ENCODE data around the gene HCK.
"Not testable (repeated sequence)": the region's sequence is repeated elsewhere in the genome, so short reads cannot be mapped to it uniquely, and the experiment has no call there.

HCK gene

GRCh38 chr20:32019156-32019510 lies 32.9 kb upstream of the HCK start:
- H3K4me1 Mint-ChIP-seq = peaks cover 21 to 28% of the 10 kb centered on the region in 2 donors
- H3K36me3 Mint-ChIP-seq = peaks cover 2 to 3% of the 10 kb centered on the region in 2 donors
- peaks cover 66 to 86% of the 10 kb centered on the region in 2 donors for H3K27me3 Mint-ChIP-seq
- ATAC-seq (replicated peaks) (peak in 1 of 2 donors; percentile 6), DNase-seq (no peak)
- no peak overlapping the region for H3K27ac Mint-ChIP-seq
- no peaks in the 10 kb centered on the region for H3K9me3 Mint-ChIP-seq
- peak overlapping the region; percentile 86 to 88 for H3K4me3 Mint-ChIP-seq

DNA sequence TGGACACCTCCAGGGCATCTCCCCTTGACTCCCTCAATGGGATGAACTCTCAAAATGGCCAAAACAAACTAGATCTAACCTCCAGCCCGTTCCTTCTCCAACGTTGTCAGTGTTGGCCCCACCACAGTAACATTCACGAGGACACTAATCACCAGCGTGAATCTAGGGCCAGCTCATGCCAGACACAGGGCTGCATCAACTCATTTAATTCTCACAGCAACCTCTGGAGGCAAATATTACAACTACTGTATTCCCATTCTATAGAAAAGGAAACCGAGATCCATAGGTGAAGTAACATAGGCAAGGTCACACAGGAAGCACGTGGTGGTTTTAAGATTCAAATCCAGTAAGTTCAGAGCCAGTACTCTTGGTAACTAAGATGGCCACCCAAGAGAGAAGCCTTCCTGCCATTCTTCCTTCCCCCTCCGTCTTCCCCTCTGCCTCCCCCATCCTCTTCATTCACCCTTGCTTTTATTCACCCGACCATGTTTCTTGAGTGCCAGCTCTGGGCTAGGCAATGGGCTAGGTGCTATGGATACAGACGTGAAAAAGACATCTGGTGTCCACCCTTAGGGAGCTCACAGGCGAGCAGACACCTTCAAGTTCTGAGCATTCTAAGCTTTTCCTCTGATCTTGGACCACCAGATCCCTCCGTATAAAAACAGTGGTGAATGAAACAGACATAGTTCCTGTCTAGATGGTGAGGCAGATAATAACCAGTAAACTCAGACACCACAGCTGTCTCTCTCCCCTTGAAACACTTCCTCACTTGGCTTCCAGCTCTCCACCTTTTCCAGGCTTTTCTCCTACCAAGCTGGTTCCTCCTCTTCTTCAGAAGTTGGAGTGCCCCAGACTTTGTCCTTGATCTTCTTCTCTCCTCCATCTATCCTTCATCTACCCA lies 32.2 kb upstream of the HCK start:
- no peak for ATAC-seq (replicated peaks)

DNA sequence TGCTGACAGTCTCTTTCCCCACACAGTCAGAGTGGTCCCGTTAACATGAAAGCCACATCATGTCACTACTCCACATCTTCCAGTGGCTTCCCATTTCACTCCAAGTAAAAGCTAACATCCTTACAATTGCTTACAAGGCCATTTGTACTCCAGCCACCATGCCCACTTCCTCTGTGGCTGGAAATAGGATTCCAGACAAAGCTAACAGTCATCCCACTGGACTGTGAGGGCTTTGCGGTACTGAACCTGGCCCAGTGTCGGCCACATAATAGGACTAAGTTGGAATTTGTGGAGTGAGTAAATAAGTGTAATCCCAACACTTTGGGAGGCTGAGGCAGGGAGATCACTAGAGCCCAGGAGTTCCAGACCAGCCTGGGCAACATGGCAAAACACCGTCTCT lies 31.0 kb upstream of the HCK start:
- ATAC-seq (replicated peaks) = no peak
- Mint-ChIP-seq H3K9me3 (no peaks in the 10 kb centered on the region), H3K4me3 (no peak overlapping the region), H3K36me3 (peaks cover 2 to 3% of the 10 kb centered on the region in 2 donors), H3K4me1 (peaks cover 21 to 35% of the 10 kb centered on the region in 2 donors), H3K27me3 (peaks cover 61 to 76% of the 10 kb centered on the region in 2 donors), H3K27ac (no peak overlapping the region)
- DNase-seq = no peak

More for the DNA sequence above, 32.2 kb upstream of the HCK start:
- Mint-ChIP-seq H3K36me3 (peaks cover 2 to 3% of the 10 kb centered on the region in 2 donors), H3K4me1 (peaks cover 21 to 30% of the 10 kb centered on the region in 2 donors), H3K27me3 (peaks cover 66 to 80% of the 10 kb centered on the region in 2 donors), H3K27ac (no peak overlapping the region), H3K4me3 (peak overlapping the region; percentile 86 to 88), H3K9me3 (no peaks in the 10 kb centered on the region)
- DNase-seq = no peak

- H3K27me3 Mint-ChIP-seq = peaks cover 51 to 71% of the 10 kb centered on the region in 2 donors
- ATAC-seq (replicated peaks) = peak; percentile 73 to 75
- H3K36me3 Mint-ChIP-seq = peaks cover 0 to 3% of the 10 kb centered on the region in 2 donors
- DNase-seq = no peak
- H3K9me3 Mint-ChIP-seq = no peaks in the 10 kb centered on the region
- H3K4me3 Mint-ChIP-seq = no peak overlapping the region
- peaks cover 11 to 17% of the 10 kb centered on the region in 2 donors for H3K4me1 Mint-ChIP-seq
- H3K27ac Mint-ChIP-seq = no peak overlapping the region
Observed at GRCh38 chr20:32024683-32025295, 27.3 kb upstream of the HCK start.

GRCh38 chr20:32027643-32028042 lies 24.4 kb upstream of the HCK start:
- DNase-seq = no peak
- no peak for ATAC-seq (replicated peaks)
- Mint-ChIP-seq H3K27me3 (peaks cover 35 to 59% of the 10 kb centered on the region in 2 donors), H3K27ac (no peak overlapping the region), H3K36me3 (no peaks in the 10 kb centered on the region), H3K4me1 (peaks cover 0 to 12% of the 10 kb centered on the region in 2 donors), H3K4me3 (no peak overlapping the region), H3K9me3 (no peaks in the 10 kb centered on the region)

DNA sequence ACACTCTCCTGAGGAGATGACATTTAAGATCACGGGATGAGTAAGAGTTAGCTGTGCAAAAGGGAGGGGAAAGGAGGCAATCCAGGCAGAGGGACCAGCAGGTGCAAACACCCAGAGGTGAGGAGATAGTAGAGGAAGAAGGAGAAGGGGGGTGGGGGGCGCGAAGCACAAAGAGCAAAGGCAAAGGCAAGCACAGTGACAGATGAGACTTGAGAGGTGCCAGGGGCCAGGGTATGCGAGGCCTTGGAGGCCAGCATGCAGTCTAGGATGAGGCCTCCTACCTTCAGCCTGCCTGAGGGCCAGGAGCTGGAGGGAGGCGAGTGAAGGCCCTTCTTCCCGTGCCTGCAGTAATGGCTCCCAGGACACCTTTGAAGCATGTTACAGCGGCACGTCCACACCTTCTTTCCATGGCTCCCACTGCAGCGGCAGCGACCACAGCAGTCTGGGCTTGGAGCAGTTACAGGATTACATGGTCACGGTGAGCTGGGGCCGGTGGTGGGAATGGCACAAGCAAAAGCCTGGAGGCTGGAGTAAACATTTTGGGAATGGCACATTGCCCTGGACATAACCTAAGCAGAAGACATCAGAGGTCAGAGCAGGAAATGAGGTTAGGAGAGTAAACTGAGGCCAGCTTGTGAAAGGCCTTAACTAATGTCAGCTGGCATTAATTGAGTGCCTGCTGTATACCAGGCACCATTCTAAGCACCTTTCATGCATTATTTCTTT lies 23.2 kb upstream of the HCK start:
- DNase-seq = no peak
- no peak for ATAC-seq (replicated peaks)
- Mint-ChIP-seq H3K27me3 (peaks cover 32 to 57% of the 10 kb centered on the region in 2 donors), H3K36me3 (no peaks in the 10 kb centered on the region), H3K4me1 (peaks cover 0 to 18% of the 10 kb centered on the region in 2 donors), H3K27ac (no peak overlapping the region), H3K9me3 (no peaks in the 10 kb centered on the region), H3K4me3 (no peak overlapping the region)

- H3K27me3 Mint-ChIP-seq = peaks cover 31 to 54% of the 10 kb centered on the region in 2 donors
- no peak for DNase-seq
- no peak overlapping the region for H3K27ac Mint-ChIP-seq
- ATAC-seq (replicated peaks) = no peak
- no peaks in the 10 kb centered on the region for H3K36me3 Mint-ChIP-seq
- H3K4me1 Mint-ChIP-seq = peaks cover 0 to 18% of the 10 kb centered on the region in 2 donors
- H3K4me3 Mint-ChIP-seq = no peak overlapping the region
- no peaks in the 10 kb centered on the region for H3K9me3 Mint-ChIP-seq
Observed at GRCh38 chr20:32029561-32029960, 22.5 kb upstream of the HCK start.

DNA sequence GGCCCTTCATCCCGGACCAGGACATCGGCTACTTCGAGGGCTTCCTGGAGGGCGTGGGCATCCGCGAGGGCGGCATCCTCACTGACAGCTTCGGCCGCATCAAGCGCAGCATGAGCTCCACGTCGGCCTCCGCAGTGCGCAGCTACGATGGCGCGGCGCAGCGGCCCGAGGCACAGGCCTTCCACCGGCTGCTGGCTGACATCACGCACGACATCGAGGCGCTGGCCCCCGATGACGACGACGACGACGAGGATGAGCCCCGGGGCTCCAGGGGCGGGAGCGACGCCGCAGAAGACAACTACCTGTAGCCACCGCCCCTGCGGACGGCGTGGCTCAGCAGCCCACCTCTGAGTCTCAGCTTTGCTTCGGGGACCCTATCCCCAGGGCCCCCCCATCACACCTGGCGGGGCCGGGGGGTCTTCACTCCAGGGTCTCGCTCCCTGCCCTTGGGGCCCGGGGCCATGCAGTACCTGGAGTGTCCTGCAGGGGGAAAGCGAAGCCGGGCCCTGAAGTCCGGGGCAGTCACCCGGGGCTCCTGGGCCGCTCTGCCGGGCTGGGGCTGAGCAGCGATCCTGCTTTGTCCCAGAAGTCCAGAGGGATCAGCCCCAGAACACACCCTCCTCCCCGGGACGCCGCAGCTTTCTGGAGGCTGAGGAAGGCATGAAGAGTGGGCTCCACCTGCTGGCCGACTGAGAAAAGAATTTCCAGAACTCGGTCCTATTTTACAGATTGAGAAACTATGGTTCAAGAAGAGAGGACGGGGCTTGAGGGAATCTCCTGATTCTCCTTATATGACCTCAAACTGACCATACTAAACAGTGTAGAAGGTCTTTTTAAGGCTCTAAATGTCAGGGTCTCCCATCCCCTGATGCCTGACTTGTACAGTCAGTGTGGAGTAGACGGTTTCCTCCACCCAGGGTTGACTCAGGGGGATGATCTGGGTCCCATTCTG lies 20.8 kb upstream of the HCK start:
- Mint-ChIP-seq H3K36me3 (no peaks in the 10 kb centered on the region), H3K27ac (no peak overlapping the region), H3K27me3 (peaks cover 35 to 59% of the 10 kb centered on the region in 2 donors), H3K4me3 (peak overlapping the region; percentile 52 to 83), H3K4me1 (peaks cover 8 to 28% of the 10 kb centered on the region in 2 donors), H3K9me3 (no peaks in the 10 kb centered on the region)
- DNase-seq (peak; percentile 32), ATAC-seq (replicated peaks) (peak; percentile 63 to 66)

DNA sequence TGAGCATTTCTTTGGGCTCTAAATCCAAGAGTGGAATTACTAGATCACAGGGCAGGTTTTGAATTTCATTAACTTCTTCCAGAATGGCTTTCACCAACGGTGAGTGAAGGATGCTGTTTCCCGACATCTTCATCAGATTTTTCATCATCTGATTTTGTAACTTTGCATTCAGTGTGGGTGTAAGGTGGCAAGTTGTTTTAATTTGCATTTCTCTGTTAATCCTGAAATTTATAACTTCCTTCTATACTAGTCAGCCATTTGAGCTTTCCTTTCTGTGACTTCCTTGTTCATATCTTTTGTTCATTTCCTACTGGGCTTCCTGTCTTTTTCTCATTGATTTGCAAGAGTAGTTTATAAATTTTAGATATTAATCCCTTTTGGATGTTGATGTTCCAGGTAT lies 18.7 kb upstream of the HCK start:
- Mint-ChIP-seq H3K27ac (no peak overlapping the region), H3K36me3 (peaks cover 3 to 7% of the 10 kb centered on the region in 2 donors), H3K27me3 (peaks cover 30 to 51% of the 10 kb centered on the region in 2 donors), H3K4me3 (no peak overlapping the region), H3K4me1 (peaks cover 10 to 35% of the 10 kb centered on the region in 2 donors), H3K9me3 (peaks cover 5 to 7% of the 10 kb centered on the region in 2 donors)
- ATAC-seq (replicated peaks) (no peak), DNase-seq (no peak)

DNA sequence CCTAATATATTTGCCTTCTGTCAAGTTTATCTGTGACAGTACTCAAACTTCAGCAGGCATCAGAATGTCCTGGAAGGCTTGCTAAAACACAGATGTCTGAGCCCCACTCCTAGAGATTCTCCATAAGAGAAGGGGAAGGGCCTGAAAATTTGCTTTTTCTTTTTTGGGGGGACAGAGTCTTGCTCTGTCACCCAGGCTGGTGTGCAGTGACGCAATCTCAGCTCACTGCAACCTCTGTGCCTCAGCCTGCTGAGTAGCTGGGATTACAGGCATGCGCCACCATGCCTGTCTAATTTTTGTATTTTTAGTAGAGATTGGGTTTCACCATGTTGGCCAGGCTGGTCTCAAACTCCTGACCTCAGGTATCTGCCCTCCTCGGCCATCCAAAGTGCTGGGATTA lies 18.3 kb upstream of the HCK start:
- H3K9me3 Mint-ChIP-seq; H3K36me3 Mint-ChIP-seq; DNase-seq; H3K4me3 Mint-ChIP-seq; ATAC-seq (replicated peaks); H3K27ac Mint-ChIP-seq: not testable (repeated sequence)
- peaks cover 10 to 35% of the 10 kb centered on the region in 2 donors for H3K4me1 Mint-ChIP-seq
- peaks cover 26 to 47% of the 10 kb centered on the region in 2 donors for H3K27me3 Mint-ChIP-seq

GRCh38 chr20:32034581-32035425 lies 17.2 kb upstream of the HCK start:
- Mint-ChIP-seq H3K27ac (no peak overlapping the region), H3K27me3 (peaks cover 25 to 36% of the 10 kb centered on the region in 2 donors), H3K36me3 (peaks cover 3 to 7% of the 10 kb centered on the region in 2 donors), H3K4me1 (peaks cover 14 to 42% of the 10 kb centered on the region in 2 donors), H3K4me3 (no peak overlapping the region), H3K9me3 (peaks cover 5 to 7% of the 10 kb centered on the region in 2 donors)
- ATAC-seq (replicated peaks) = peak; percentile 41 to 54
- DNase-seq = no peak

- no peak for DNase-seq
- no peak overlapping the region for H3K4me3 Mint-ChIP-seq
- H3K27ac Mint-ChIP-seq = no peak overlapping the region
Observed at GRCh38 chr20:32035426-32035779, 16.6 kb upstream of the HCK start.

More at GRCh38 chr20:32035426-32035779, 16.6 kb upstream of the HCK start:
- Mint-ChIP-seq H3K36me3 (peaks cover 3 to 7% of the 10 kb centered on the region in 2 donors), H3K9me3 (peaks cover 5 to 7% of the 10 kb centered on the region in 2 donors), H3K4me1 (peaks cover 19 to 48% of the 10 kb centered on the region in 2 donors), H3K27me3 (peaks cover 20 to 31% of the 10 kb centered on the region in 2 donors)
- peak in 1 of 2 donors; percentile 9 for ATAC-seq (replicated peaks)

Measured in stimulated activated naive B cell treated with anti-CD40 and anti-IgM and Interleukin-4, amounts not matched to agents 10 μg/mL and 1 μg/mL and 100 μg/mL, for 72 hours (primary cell).